ENCODE results near the gene PPM1A. TPM values are rescaled to one million over a fixed set of nuclear protein-coding genes. Genes with fewer than 3 reads are reported as not detected.
"Not testable (repeated sequence)": the region's sequence is repeated elsewhere in the genome, so short reads cannot be mapped to it uniquely, and the experiment has no call there.

Gene PPM1A
- polyA plus RNA-seq, 1 donor from 2014 or later, result 18.5 TPM

GRCh38 chr14:60304509-60304908 lies 55.5 kb downstream of the PPM1A start:
- Mint-ChIP-seq H3K27me3 (no peaks in the 10 kb centered on the region), H3K4me1 (peaks cover 8 to 19% (median 9%) of the 10 kb centered on the region in 3 donors), H3K27ac (no peak overlapping the region), H3K36me3 (no peaks in the 10 kb centered on the region), H3K9me3 (peaks cover 0 to 5% (median 0%) of the 10 kb centered on the region in 3 donors), H3K4me3 (no peak overlapping the region)

- Mint-ChIP-seq H3K36me3 (peaks cover 2% of the 10 kb centered on the region), H3K4me1 (no peaks in the 10 kb centered on the region), H3K9me3 (peaks cover 0 to 5% (median 0%) of the 10 kb centered on the region in 3 donors), H3K27ac (no peak overlapping the region), H3K27me3 (peaks cover 4% of the 10 kb centered on the region), H3K4me3 (no peak overlapping the region)
Observed at GRCh38 chr14:60309867-60310552, 61.0 kb downstream of the PPM1A start.

GRCh38 chr14:60311417-60311816 lies 62.4 kb downstream of the PPM1A start:
- Mint-ChIP-seq H3K36me3 (peaks cover 2% of the 10 kb centered on the region), H3K4me3 (no peak overlapping the region), H3K9me3 (peaks cover 0 to 5% (median 0%) of the 10 kb centered on the region in 3 donors), H3K4me1 (no peaks in the 10 kb centered on the region), H3K27me3 (peaks cover 4% of the 10 kb centered on the region), H3K27ac (no peak overlapping the region)

GRCh38 chr14:60313093-60313492 lies 64.1 kb downstream of the PPM1A start:
- Mint-ChIP-seq H3K4me3 (no peak overlapping the region), H3K4me1 (no peaks in the 10 kb centered on the region), H3K9me3 (no peaks in the 10 kb centered on the region), H3K27ac (peak overlapping the region in 1 of 3 donors; percentile 71), H3K36me3 (peaks cover 2% of the 10 kb centered on the region), H3K27me3 (peaks cover 8% of the 10 kb centered on the region)

GRCh38 chr14:60315196-60315990 lies 66.4 kb downstream of the PPM1A start:
- peaks cover 8% of the 10 kb centered on the region for H3K27me3 Mint-ChIP-seq
- no peaks in the 10 kb centered on the region for H3K9me3 Mint-ChIP-seq
- no peaks in the 10 kb centered on the region for H3K4me1 Mint-ChIP-seq
- H3K27ac Mint-ChIP-seq, result no peak overlapping the region
- no peak overlapping the region for H3K4me3 Mint-ChIP-seq
- peaks cover 2% of the 10 kb centered on the region for H3K36me3 Mint-ChIP-seq

- H3K27ac Mint-ChIP-seq, result no peak overlapping the region
- no peaks in the 10 kb centered on the region for H3K9me3 Mint-ChIP-seq
- H3K27me3 Mint-ChIP-seq, result peaks cover 8% of the 10 kb centered on the region
- no peak overlapping the region for H3K4me3 Mint-ChIP-seq
- peaks cover 4% of the 10 kb centered on the region for H3K36me3 Mint-ChIP-seq
- no peaks in the 10 kb centered on the region for H3K4me1 Mint-ChIP-seq
Observed at GRCh38 chr14:60317609-60318008, 68.6 kb downstream of the PPM1A start.

- not testable (repeated sequence) for H3K27me3 Mint-ChIP-seq, H3K4me3 Mint-ChIP-seq, H3K27ac Mint-ChIP-seq, H3K4me1 Mint-ChIP-seq, H3K36me3 Mint-ChIP-seq, H3K9me3 Mint-ChIP-seq
Observed at GRCh38 chr14:60320860-60321259, 71.8 kb downstream of the PPM1A start.

GRCh38 chr14:60323199-60323896 lies 74.3 kb downstream of the PPM1A start:
- peak overlapping the region in 1 of 3 donors; percentile 77 for H3K27ac Mint-ChIP-seq
- peaks cover 8 to 12% (median 9%) of the 10 kb centered on the region in 3 donors for H3K4me1 Mint-ChIP-seq
- H3K27me3 Mint-ChIP-seq, result no peaks in the 10 kb centered on the region
- no peak overlapping the region for H3K4me3 Mint-ChIP-seq
- no peaks in the 10 kb centered on the region for H3K9me3 Mint-ChIP-seq
- peaks cover 2% of the 10 kb centered on the region for H3K36me3 Mint-ChIP-seq

- no peak overlapping the region for H3K27ac Mint-ChIP-seq
Observed at GRCh38 chr14:60324837-60325236, 75.8 kb downstream of the PPM1A start.

GRCh38 chr14:60326274-60326673 lies 77.3 kb downstream of the PPM1A start:
- peak overlapping the region in 1 of 4 donors; percentile 86 for H3K4me3 Mint-ChIP-seq

More at GRCh38 chr14:60324837-60325236, 75.8 kb downstream of the PPM1A start:
- no peaks in the 10 kb centered on the region for H3K27me3 Mint-ChIP-seq
- H3K4me1 Mint-ChIP-seq, result peaks cover 8 to 14% (median 9%) of the 10 kb centered on the region in 3 donors
- no peak overlapping the region for H3K4me3 Mint-ChIP-seq
- peaks cover 2% of the 10 kb centered on the region for H3K36me3 Mint-ChIP-seq
- H3K9me3 Mint-ChIP-seq, result no peaks in the 10 kb centered on the region

GRCh38 chr14:60327447-60328331 lies 78.7 kb downstream of the PPM1A start:
- H3K4me1 Mint-ChIP-seq, result peaks cover 16 to 22% (median 19%) of the 10 kb centered on the region in 3 donors
- no peaks in the 10 kb centered on the region for H3K27me3 Mint-ChIP-seq

More at GRCh38 chr14:60326274-60326673, 77.3 kb downstream of the PPM1A start:
- Mint-ChIP-seq H3K27ac (peak overlapping the region in 1 of 3 donors; percentile 54), H3K4me1 (peaks cover 11 to 19% (median 14%) of the 10 kb centered on the region in 3 donors), H3K9me3 (no peaks in the 10 kb centered on the region), H3K27me3 (no peaks in the 10 kb centered on the region), H3K36me3 (peaks cover 4% of the 10 kb centered on the region)

GRCh38 chr14:60328583-60328982 lies 79.6 kb downstream of the PPM1A start:
- Mint-ChIP-seq H3K9me3 (no peaks in the 10 kb centered on the region), H3K27ac (no peak overlapping the region), H3K27me3 (peaks cover 4% of the 10 kb centered on the region), H3K4me3 (peak overlapping the region in 3 of 4 donors; percentile 58 to 71 (median 66)), H3K36me3 (peaks cover 3% of the 10 kb centered on the region), H3K4me1 (peaks cover 19 to 22% (median 19%) of the 10 kb centered on the region in 3 donors)

More at GRCh38 chr14:60327447-60328331, 78.7 kb downstream of the PPM1A start:
- Mint-ChIP-seq H3K4me3 (peak overlapping the region; percentile 86 to 99 (median 96)), H3K27ac (peak overlapping the region; percentile 8 to 94 (median 90)), H3K36me3 (peaks cover 3% of the 10 kb centered on the region), H3K9me3 (no peaks in the 10 kb centered on the region)

- Mint-ChIP-seq H3K4me3 (peak overlapping the region in 3 of 4 donors; percentile 0 to 66 (median 43)), H3K4me1 (peaks cover 19 to 22% (median 19%) of the 10 kb centered on the region in 3 donors), H3K36me3 (peaks cover 3% of the 10 kb centered on the region), H3K9me3 (no peaks in the 10 kb centered on the region), H3K27me3 (peaks cover 4% of the 10 kb centered on the region), H3K27ac (no peak overlapping the region)
Observed at GRCh38 chr14:60329274-60329673, 80.3 kb downstream of the PPM1A start.
